Right hindlimb (tissue), 1 donor: ENCODE data around the gene TIE1.

Source experiments
- DNase-seq: peaks from one replicate; pipeline ENCODE4 v3.0.0-alpha.2; 2018

Gene TIE1

DNA sequence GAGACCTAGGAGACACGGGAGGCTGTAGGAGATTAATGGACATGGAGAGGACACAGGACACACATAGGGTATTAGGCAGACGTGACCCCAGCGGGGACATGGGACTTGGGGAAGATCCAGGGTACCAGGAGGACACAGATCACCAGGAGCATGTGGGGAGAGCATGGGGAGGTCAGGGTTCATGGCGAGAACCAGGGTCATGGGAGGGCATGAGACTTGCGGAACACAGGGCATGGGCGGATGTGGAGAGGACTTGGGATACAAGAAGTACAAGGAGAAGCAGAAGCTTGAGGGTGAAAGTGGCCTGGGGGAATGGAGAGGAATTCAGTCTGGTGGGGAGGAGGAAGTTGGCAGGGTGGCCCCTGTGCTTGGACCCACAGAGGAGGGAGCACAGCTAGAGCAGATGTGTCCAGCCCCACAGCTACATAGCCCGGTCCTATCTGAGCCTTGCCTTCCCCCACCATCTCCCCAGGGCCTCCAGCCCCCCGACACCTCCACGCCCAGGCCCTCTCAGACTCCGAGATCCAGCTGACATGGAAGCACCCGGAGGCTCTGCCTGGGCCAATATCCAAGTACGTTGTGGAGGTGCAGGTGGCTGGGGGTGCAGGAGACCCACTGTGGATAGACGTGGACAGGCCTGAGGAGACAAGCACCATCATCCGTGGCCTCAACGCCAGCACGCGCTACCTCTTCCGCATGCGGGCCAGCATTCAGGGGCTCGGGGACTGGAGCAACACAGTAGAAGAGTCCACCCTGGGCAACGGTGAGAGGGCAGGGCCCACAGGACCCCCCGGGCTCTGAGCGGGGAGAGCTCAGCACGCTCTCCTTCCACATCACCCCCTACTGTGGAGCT is 12.1 kb downstream of the TIE1 start:
- no peak for DNase-seq

DNA sequence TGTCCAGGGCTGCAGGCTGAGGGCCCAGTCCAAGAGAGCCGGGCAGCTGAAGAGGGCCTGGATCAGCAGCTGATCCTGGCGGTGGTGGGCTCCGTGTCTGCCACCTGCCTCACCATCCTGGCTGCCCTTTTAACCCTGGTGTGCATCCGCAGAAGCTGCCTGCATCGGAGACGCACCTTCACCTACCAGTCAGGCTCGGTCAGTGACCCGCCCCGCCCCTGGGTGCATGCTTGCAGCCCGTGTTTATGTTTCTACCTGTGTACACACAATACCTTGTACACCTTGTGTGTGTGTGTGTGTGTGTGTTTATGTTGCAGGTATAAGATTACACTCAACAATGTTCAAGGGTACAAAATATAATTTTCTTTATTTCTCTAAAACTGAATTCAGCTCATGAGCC is 13.0 kb downstream of the TIE1 start:
- no peak for DNase-seq

DNA sequence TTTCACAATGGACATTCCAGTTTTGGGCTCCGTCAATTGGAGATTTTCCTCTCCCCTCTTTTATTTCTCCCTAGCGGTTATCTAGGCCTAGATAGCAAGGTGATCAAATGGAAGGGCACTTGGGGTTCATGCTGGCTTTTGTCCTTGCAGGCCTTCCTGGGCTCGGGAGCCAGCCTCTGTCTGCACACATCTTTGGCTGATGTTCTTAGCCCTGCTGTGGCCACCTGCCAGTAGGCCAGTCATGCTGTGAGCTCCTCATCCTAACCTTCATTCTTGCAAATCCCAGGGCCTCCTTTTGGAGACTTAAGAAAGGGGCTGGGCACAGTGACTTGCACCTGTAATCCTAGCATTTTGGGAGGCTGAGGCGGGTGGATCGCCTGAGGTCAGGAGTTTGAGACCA is 13.5 kb downstream of the TIE1 start:
- DNase-seq: no peak

DNA sequence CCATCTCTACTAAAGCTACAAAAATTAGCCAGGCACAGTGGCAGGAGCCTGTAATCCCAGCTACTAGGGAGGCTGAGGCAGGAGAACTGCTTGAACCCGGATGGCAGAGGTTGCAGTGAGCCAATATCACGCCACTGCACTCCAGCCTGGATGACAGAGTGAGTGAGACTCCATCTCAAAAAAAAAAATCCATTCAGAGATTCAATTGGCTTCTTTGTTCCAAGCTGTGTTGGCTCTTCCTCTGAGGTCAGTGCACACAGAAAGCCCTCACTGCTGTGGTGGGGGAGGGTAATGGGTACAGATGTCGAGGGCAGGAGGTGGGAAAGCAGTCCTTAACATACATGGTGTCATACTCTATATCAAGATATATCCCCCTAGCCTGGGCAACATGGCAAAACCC is 14.7 kb downstream of the TIE1 start:
- no peak for DNase-seq

DNA sequence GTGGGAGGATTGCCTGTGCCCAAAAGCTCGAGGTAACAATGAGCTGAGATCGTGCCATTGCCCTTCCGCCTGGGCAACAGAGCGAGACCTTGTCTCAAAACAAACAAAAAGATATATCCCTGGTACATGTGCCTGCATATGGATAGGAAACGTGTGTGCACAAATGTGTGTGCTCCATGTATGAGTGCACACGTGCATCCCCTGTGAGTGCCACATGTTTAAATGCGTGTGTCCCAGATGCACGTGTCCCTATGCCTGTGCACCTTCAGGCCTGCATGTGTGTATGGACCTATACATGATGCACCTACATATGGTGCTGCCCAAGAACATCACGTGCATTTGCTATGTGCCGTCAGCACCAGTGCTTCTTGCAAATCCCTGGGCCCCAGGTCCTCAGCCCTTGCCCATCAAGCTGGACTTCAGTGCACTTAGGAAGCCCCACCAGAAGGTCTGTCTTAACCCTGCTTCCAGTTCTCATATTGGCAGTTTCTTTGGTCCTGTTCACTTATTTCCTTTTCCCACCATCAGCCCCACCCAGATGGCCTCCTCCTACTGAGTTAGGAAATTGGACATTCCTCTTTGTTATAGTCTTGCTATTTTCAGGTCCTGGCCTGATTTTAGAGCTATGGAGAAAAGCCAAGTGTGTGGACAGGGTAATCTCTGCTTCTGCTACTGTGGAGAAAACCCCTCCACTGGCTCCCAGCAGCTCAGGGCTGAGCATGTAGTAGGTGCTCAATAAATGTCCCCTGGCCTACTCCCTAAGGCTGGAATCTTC is 15.4 kb downstream of the TIE1 start:
- no peak for DNase-seq

DNA sequence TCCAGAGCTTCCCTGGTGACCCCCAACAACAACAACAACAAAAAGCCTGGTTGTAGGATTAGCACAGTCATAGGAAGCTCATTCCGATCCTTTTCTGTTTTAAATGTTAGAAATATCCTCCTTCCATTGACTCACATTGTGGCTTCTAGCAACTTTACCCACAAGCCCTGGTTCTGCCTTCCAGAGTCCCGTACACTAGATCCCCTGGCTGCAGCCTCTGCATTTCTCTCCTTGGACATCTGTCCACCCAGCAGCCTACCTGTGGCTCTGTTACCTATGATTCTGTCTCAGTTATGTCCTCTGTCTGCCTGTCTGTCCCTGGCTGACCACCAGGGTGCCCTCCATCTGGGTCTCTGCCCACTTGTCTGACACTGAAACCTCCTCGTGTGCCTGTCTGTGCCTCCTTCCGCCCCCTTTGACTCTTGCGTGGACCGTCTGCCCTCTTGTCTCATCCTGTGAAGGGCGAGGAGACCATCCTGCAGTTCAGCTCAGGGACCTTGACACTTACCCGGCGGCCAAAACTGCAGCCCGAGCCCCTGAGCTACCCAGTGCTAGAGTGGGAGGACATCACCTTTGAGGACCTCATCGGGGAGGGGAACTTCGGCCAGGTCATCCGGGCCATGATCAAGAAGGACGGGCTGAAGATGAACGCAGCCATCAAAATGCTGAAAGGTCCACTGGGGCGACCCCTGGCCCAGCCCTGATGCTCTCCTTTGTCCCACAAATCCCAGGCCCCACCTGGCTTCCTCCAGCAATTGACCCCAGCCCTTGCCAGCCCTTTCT is 16.1 kb downstream of the TIE1 start:
- no peak for DNase-seq

DNA sequence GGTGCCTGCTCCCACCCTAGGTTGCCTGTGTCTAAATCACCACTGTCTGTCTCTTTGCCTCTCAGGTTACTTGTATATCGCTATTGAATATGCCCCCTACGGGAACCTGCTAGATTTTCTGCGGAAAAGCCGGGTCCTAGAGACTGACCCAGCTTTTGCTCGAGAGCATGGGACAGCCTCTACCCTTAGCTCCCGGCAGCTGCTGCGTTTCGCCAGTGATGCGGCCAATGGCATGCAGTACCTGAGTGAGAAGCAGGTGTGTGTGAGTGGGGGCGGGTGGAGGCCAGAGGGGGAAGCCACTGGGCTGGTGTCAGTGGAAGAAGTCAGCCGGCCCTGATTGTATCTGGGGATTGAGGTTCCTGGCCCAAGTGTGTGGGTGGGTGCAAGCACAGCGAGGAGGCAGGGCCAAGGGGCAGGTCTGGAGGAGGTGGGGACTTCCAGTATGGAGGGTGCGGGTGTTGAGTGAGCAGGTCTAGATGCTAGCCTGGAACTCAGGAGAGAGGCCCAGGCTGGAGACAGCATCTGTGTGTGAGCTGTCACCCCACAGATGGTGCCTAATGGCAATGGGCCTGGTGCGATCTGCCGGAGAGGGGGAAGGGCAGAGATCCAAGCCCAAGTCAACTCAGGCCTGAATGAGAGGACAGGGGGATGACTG is 17.2 kb downstream of the TIE1 start:
- no peak for DNase-seq

DNA sequence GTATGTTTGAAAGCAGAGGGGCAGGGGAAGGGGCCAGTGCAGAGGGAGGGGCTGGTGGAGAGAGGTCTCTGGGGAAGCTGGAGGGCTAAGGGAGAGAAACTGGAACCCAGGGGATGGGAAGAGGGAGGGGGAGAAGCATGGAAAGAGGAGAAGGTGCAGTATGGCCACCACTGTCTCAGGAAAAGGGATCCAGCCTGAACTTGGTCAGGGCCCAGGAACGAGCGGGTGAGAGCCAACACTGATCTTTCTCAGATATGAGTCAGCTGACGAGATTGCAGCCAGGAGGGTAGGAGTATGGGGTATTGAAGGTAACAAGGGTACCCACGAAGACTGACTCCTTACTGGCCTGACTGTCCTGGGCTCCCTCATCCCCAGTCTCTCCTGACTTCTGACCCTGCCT is 18.0 kb downstream of the TIE1 start:
- no peak for DNase-seq

DNA sequence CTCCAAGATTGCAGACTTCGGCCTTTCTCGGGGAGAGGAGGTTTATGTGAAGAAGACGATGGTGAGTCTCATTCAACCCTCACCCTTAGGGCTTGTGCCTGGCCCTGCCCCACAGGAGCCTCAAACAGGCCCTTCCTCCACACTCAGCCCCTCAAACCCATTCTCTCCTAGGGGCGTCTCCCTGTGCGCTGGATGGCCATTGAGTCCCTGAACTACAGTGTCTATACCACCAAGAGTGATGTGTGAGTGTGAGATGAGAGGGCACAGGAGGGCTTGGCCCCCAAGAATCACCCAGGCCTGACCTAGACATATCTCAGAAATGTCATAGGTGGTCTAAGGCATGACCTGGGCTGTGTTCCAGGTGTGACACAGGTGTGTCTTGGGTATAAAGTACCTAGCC is 18.5 kb downstream of the TIE1 start:
- no peak for DNase-seq

DNA sequence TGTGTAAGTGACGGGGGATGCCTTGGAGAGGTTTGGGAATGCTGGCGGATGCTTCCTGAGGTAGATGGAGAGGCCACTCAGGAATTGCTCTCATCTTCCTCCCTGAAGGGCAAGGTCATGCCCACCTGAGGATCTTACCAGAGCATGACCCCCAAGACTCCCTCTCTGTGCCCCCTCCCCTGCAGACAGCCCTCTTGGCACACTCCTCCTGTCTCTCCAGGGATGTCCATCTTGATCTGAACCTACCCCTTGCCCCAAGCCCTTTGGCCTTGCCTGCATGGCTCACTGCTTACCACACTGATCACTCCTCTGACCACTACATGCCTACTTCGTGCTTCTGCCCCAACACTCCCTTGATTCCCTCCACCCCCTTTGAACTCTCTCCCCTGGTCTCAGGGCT is 19.0 kb downstream of the TIE1 start:
- DNase-seq: no peak

DNA sequence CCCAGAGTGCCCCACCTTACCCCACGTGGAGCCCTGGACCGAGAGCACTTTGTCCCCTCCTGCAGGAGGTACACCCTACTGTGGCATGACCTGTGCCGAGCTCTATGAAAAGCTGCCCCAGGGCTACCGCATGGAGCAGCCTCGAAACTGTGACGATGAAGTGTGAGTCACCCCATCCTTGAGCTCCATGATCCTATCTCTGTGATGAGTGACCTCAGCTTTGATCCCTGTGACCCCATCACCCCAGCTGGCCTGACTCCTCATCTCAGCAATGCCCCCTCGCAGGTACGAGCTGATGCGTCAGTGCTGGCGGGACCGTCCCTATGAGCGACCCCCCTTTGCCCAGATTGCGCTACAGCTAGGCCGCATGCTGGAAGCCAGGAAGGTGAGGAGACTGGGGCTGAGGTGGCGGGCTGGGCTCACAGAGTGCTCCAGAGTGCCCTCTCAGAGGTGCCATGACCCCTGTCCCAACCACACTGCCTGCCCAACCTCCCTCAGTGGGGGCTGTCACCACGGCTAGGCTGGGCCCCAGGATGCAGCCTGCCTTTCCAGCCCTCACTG is 20.6 kb downstream of the TIE1 start:
- no peak for DNase-seq

DNA sequence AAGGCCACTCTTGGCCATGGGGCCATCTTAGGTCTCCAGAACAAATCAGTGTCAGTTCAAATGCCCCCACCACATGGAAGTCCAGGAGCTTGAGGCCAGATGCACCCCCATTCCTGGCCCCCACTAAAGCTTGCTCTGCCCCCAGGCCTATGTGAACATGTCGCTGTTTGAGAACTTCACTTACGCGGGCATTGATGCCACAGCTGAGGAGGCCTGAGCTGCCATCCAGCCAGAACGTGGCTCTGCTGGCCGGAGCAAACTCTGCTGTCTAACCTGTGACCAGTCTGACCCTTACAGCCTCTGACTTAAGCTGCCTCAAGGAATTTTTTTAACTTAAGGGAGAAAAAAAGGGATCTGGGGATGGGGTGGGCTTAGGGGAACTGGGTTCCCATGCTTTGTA is 21.7 kb downstream of the TIE1 start:
- DNase-seq: no peak

DNA sequence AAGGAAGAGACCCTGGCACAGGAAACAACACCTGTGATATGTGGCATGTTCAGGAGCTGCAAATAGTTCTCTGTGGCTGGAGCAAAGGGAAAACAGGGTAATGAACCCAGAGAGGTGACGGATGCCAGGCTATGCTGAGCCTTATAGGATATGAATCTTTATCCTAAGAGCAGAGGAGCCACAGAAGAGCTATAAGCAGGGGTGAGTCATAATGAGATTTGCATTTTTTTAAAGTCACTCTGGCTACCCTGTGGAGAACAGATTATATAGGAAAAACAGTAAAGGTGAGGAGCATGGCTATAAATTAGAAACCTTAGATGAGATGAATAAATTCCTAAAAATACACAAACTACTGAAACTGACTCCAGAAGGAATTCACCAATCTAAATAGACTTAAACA is 24.0 kb downstream of the TIE1 start:
- DNase-seq: no peak

DNA sequence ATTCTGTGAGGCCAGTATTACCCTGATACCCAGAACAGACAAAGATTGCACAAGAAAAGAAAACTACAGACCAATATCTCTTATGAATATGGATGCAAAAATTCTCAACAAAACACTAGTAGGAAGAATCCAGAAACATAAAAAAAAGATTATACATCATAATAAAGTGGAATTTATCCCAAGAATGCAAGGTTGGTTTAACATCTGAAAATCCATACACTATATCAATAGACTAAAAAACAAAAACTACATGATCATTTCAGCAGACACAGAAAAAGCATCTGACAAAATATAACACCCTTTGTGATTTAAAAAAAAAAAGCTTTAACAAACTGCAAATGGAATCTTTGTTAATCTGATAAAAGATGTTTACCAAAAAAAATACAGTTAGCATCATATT is 24.6 kb downstream of the TIE1 start:
- DNase-seq: no peak

DNA sequence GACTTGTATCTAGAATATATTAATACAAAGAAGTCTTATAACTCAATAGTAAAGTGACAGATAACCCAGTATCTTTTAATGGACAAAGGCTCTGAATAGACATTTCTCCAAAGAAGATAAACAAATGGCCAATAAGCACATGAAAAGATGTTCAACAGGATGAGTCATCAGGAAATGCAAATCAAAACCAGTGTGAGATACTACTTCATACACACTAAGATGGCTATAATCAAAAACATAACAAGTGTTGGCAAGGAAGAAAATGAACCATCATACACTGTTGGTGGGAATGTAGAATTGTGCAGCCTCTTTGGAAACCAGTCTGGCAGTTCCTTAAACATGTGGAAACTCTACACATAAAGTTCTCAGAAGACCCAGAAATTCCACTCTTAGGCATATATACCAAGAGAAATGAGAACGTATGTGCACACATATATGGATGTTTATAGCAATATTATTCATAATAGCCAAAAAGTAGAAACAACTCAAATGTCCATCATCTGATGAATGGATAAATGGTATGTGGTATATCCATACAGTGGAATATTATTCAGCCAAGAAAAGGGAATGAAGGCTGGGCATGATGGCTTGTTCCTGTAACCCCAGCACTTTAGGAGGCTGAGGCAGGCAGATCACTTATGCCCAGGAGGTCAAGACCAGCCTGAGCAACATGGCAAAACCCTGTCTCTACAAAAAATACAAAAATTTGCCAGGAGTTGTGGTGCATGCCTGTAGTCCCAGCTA is 26.9 kb downstream of the TIE1 start:
- DNase-seq: no peak

DNA sequence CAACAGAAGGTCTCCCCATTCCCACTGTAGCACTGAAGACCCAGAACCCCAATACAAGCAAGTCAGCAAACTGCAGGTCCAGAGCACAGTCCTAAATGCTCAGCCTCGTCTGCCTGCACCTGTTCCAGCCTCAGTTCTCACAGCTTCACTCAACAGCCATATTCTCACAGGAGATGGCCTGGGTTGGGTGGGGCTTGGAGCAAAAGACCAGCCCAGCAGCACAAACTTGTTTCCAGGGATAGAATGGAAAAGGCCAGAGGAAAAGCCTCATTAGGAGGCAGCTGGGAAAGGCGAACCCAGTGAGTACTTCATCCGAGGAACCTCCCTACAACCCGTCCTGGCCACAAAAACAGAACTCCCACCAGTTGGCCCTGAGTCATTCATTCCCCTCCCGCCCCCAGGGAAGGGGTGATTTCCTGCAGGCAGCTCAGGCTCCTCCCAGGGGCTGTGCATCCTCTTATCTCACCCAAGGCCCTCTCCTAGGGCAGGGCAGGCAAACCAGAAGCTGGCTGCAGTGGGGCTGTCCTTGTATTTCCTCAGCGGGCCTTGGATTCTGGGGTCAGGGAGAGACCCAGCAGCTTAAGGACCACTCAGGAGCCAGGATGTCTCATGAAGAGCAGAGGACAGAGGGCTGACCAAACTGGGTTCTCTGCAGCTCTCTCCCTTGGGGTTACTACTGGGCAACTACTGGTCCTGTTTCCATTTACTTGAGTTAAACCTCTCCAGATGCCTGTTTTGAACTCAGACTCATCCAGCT is 29.4 kb downstream of the TIE1 start:
- DNase-seq: peak; percentile 45

DNA sequence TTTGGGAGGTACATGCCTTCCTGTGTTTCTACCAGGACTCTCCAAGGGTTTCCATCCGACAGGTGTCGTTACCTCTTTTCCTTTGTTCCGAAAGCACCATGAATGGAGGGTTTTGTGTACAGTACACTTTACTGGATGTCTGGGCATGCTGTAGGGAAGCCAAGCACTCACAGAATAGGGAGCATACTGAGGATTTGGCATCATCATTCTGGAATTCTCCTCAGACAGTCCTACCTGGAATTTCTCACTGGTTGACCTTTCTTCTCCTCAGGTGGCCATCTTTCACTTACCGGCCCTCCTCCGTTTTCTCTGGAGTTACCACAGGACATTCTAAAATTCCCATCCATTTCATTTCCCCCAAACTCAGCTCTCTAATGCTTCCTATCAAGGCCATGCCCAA is 30.9 kb downstream of the TIE1 start:
- DNase-seq: no peak

DNA sequence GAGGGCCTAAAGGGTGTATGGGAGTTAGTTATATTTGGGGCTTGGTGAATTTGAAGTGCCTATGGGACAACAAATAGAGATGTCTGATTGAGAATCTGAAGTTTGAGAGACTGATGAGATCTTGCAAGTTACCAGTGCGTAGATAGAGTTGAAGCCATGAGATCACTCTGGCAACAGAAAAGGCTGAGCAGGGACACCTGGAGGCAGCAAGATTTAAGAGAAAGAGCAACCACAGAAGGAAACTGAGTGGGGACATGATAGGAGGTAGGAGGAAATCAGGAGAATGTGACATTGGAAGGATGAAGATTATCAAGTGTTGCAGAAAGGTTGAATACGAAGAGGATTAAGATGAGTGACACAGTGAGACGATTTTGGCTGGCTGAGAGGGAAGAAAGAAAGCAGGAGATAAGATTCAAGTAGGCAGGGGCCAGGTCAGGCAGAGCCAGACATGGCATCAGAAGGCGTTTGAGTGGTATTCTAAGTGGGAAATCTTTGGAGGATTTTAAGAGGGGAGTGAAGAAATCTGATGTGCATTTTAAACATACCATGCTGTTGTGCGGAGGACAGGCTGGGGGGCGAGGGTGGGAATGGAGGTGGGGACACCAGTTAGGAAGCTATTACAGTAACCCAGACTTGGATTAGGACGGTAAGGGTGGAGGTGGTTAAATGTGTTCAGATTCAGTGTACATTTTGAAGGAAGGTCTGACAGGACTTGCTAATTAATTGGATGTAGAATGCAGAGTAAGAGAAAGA is 33.8 kb downstream of the TIE1 start:
- DNase-seq: no peak

DNA sequence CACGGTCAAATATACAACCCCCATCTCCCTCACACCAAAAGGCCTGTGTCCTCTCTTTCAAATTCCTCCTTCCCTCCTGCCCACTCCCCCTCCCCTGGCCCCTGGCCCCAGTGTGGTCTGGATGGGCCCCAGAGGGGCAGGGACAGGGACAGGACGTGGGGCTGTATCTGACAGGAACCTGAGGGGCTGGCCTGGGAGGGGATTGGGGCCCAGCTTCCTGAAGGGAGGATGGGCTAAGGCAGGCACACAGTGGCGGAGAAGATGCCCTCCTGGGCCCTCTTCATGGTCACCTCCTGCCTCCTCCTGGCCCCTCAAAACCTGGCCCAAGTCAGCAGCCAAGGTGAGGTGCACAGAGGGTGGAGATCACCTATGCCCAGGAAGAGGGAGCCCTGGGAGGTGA is 36.8 kb downstream of the TIE1 start, which contains the start of gene MPL:
MPL (plus strand) TSS at position 231 of the 400 bp plus-strand sequence; CDS start at position 262, 31 bp downstream.
- DNase-seq: no peak

DNA sequence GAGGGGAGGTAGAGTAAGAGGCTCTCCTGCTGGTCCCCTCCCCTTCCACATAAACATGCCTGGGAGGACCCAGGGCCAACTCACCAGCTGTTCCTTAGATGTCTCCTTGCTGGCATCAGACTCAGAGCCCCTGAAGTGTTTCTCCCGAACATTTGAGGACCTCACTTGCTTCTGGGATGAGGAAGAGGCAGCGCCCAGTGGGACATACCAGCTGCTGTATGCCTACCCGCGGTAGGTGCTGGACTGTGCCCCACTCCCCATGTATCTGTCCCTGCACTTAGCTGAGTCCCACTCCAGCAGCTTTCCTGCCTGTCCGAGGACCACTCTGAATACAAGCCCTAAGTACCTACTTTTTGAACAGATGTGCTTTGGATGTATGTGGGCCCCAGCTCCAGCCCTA is 37.2 kb downstream of the TIE1 start:
- DNase-seq: no peak
